HepG2 (cell line): ENCODE data around the gene PARP15. TPM values are rescaled to one million over a fixed set of nuclear protein-coding genes. Genes with fewer than 3 reads are reported as not detected.
A peak's percentile ranks its signal among the peaks of the same experiment; 100 is the strongest.

Source experiments
- ATAC-seq: fragments of 200-7000 bp; cut with Tn5 transposase; 3 replicates; pipeline ENCODE4 v1.9.1; 2020; ENCODE audit warnings: mild to moderate bottlenecking, moderate library complexity
- BruUV-seq: library from RNA; stranded (reverse); fragments of 400-500 nt; replicated peaks from 2 replicates; lab custom pipeline; 2021; lab: Mats Ljungman, UMichigan
- CTCF ChIA-PET: fragments of 300-600 bp; formaldehyde crosslinking; extraction: SDS; loops from one replicate; lab custom pipeline; 2021; ENCODE audit warnings: low total read pairs, inconsistent platforms, low intra/inter-chr PET ratio; lab: Yijun Ruan, JAX
- POLR2A ChIA-PET: fragments of 350-600 bp; sonication (Branson Sonifier 250); formaldehyde crosslinking; loops from one replicate; lab custom pipeline; 2020; ENCODE audit warnings: antibody characterized with exemption, inconsistent platforms; lab: Yijun Ruan, JAX
- DNase-seq: peaks from one replicate; pipeline ENCODE4 v3.0.0-alpha.2; 2015; ENCODE audit warnings: low spot score
- FAIRE-seq: peaks from 3 replicates; lab custom pipeline; 2011; peaks lifted over from hg19 to GRCh38; lab: Jason Lieb, UNC
- H2AFZ ChIP-seq: one replicate; pipeline ENCODE4 v1.6.1; 2011; ENCODE audit warnings: low read length, inconsistent platforms
- H3K27ac ChIP-seq: fragments of 300-600 bp; 3 replicates; pipeline ENCODE4 v1.8.0; 2011; ENCODE audit warnings: mixed run types, mild to moderate bottlenecking, mixed read lengths, low read length, inconsistent platforms; ENCODE audit not compliant: insufficient read depth; ENCODE audit errors: extremely low read length
- H3K27me3 ChIP-seq, 2 experiments: fragments of 200-600 bp in 1 of 2; 2 replicates in 1 of 2; 3 replicates in 1 of 2; pipeline versions ENCODE4 v1.6.0 to v1.8.0; 2011; ENCODE audit warnings: low read length in 2 of 2, mild to moderate bottlenecking in 2 of 2, moderate library complexity in 2 of 2, inconsistent platforms in 1 of 2; ENCODE audit not compliant: insufficient read depth in 2 of 2, control insufficient read depth in 1 of 2
- H3K36me3 ChIP-seq, 2 experiments: fragments of 200-600 bp in 1 of 2; replicated peaks in 1 of 2; 2 replicates in 1 of 2; 3 replicates in 1 of 2; pipeline versions ENCODE4 v1.5.1 to v1.8.0; 2011; ENCODE audit warnings: low read length in 2 of 2, inconsistent platforms in 1 of 2; ENCODE audit not compliant: insufficient read depth in 2 of 2, control insufficient read depth in 1 of 2
- H3K4me1 ChIP-seq: 2 replicates; pipeline ENCODE4 v1.5.1; 2012; ENCODE audit warnings: low read length, inconsistent platforms; ENCODE audit not compliant: insufficient read depth
- H3K4me2 ChIP-seq: 2 replicates; pipeline ENCODE4 v1.6.0; 2011; ENCODE audit warnings: low read depth, low read length, inconsistent platforms
- H3K4me3 ChIP-seq, 3 experiments: fragments of 200-600 bp in 1 of 3; sonication (generic), shearing (Covaris generic) in 1 of 3; replicated peaks in 1 of 3; 2 replicates each; pipeline ENCODE4 v1.5.1; 2011 to 2016; ENCODE audit warnings: low read length in 3 of 3, inconsistent platforms in 2 of 3, low read depth in 2 of 3, mild to moderate bottlenecking in 2 of 3, control low read depth in 1 of 3, mixed read lengths in 1 of 3; ENCODE audit not compliant: insufficient read depth in 1 of 3
- H3K79me2 ChIP-seq: one replicate; pipeline ENCODE4 v1.6.1; 2011; ENCODE audit warnings: low read length, inconsistent platforms; ENCODE audit not compliant: insufficient read depth
- H3K9ac ChIP-seq: 2 replicates; pipeline ENCODE4 v1.6.0; 2011; ENCODE audit warnings: mild to moderate bottlenecking, low read depth, low read length, inconsistent platforms; ENCODE audit not compliant: insufficient read depth
- H3K9me3 ChIP-seq: 2 replicates; pipeline ENCODE4 v1.5.1; 2012; ENCODE audit warnings: mild to moderate bottlenecking, low read length
- H4K20me1 ChIP-seq: 2 replicates; pipeline ENCODE4 v1.6.0; 2011; ENCODE audit warnings: inconsistent platforms, mild to moderate bottlenecking, low read length, moderate library complexity; ENCODE audit not compliant: insufficient read depth
- FOXP4 ChIP-seq: sonication (generic); formaldehyde crosslinking; IDR thresholded peaks from 2 replicates; pipeline ENCODE4 v1.4.0; 2020; ENCODE audit warnings: missing genetic modification reagents
- MAFK ChIP-seq, 2 experiments: IDR thresholded peaks in 1 of 2; conservative IDR thresholded peaks in 1 of 2; 2 replicates each; pipeline ENCODE4 v1.6.1; 2011; ENCODE audit warnings: improper control_type of control experiment in 2 of 2, low read length in 2 of 2
- SP4 ChIP-seq: sonication (generic); formaldehyde crosslinking; IDR thresholded peaks from 2 replicates; pipeline ENCODE4 v1.8.1; 2023; ENCODE audit warnings: mild to moderate bottlenecking, missing genetic modification reagents
- ZBTB49 ChIP-seq: sonication (generic); formaldehyde crosslinking; IDR thresholded peaks from 2 replicates; pipeline ENCODE4 v1.4.0; 2020; ENCODE audit warnings: missing genetic modification reagents, borderline replicate concordance
- ZNF24 ChIP-seq: fragments of 450-650 bp; IDR thresholded peaks from 2 replicates; pipeline ENCODE4 v1.6.1; 2017; ENCODE audit warnings: antibody characterized with exemption, mild to moderate bottlenecking
- ZNF557 ChIP-seq: sonication (generic); formaldehyde crosslinking; IDR thresholded peaks from 2 replicates; pipeline ENCODE4 v1.4.0; 2020; ENCODE audit warnings: missing genetic modification reagents
- WGBS: methylation state at CpG from one replicate; pipeline ENCODE4 v1.1.6; 2017; ENCODE audit warnings: low lambda C conversion rate; 5-methylcytosine and 5-hydroxymethylcytosine counted together
- in situ Hi-C: cut with HindIII; loops from 2 replicates; pipeline ENCODE4 v1.10.0; 2017; ENCODE audit warnings: low pct_unique_long_range_greater_than_20kb; ENCODE audit not compliant: extremely low pct_ligation_motif_present
- intact Hi-C: fragments of 100-400 bp; cut with micrococcal nuclease; formaldehyde crosslinking; loops from one replicate; pipeline ENCODE4 v1.10.0; 2022; ENCODE audit not compliant: unreplicated experiment
- polyA plus RNA-seq, 8 experiments: library from polyadenylated mRNA; depleted of rRNA in 3 of 8; stranded (reverse) in 7 of 8; unstranded in 1 of 8; fragments of >200 nt; fragmentation: Illumina TruSeq in 4 of 8; extraction: Trizol in 4 of 8; gene quantifications; 2 replicates each; pipeline versions ENCODE4 v1.2.1 to v1.2.3, GENCODE V29; 2011 to 2016; ENCODE audit warnings: low read depth in 4 of 8, missing spikeins in 1 of 8, mixed read lengths in 1 of 8; ENCODE audit not compliant: insufficient read depth in 1 of 8
- total RNA-seq, 5 experiments: library from RNA; depleted of rRNA; stranded (reverse); fragments of >200 nt; fragmentation: Illumina TruSeq; extraction: Trizol; gene quantifications; 2 replicates each; pipeline ENCODE4 v1.2.3, GENCODE V29; 2016; ENCODE audit warnings: low read depth in 1 of 5

Gene PARP15
- total and polyA plus RNA-seq, 2 of the 13 experiments (the other 11 are each of a cell fraction or from before 2014, with no cell fraction given): 0.02 TPM; not detected in 1

GRCh38 chr3:122555275-122556071 lies 22.0 kb upstream of the PARP15 start:
- no peaks in the 10 kb centered on the region for H4K20me1 ChIP-seq
- intact Hi-C loops: no loop called here
- H3K9me3 ChIP-seq: no peaks in the 10 kb centered on the region
- no peak overlapping the region for H3K9ac ChIP-seq
- no peaks in the 10 kb centered on the region for H3K79me2 ChIP-seq
- FAIRE-seq: no peak
- no peak for DNase-seq
- no peak overlapping the region for H3K27ac ChIP-seq
- TF ChIP-seq MAFK (conservative IDR thresholded peaks at IDR 0.05 in 1 of 2, IDR thresholded peaks at IDR 0.05 in 1 of 2; ENCODE audit: low read length in 2 of 2): peak in 1 of 2 experiments; percentile 35; a peak in 2 of 4 replicates
- no peak for TF ChIP-seq FOXP4
- TF ChIP-seq, all 625 proteins: peak for 1
- H3K27me3 ChIP-seq: no peaks in the 10 kb centered on the region
- no peak for ATAC-seq
- in situ Hi-C loops: loop anchor here (5.0 kb wide), 1 partner anchor 122 kb away; no protein-coding TSS in a partner anchor
- POLR2A ChIA-PET: no interaction called here
- H2AFZ ChIP-seq: no peak overlapping the region
- CTCF ChIA-PET: no interaction called here
- H3K4me1 ChIP-seq: peaks cover 11% of the 10 kb centered on the region
- BruUV-seq: no TSS peak
- 92% methylated on average over 6 of the region's 6 CpGs for WGBS
- no peak overlapping the region for H3K4me3 ChIP-seq
- H3K36me3 ChIP-seq: no peaks in the 10 kb centered on the region
- no peak overlapping the region for H3K4me2 ChIP-seq

- 98% methylated on average over 4 of the region's 5 CpGs for WGBS
Measured at GRCh38 chr3:122557356-122557755, 20.1 kb upstream of the PARP15 start.

More at GRCh38 chr3:122557356-122557755, 20.1 kb upstream of the PARP15 start:
- no peak for DNase-seq
- H3K27me3 ChIP-seq: no peaks in the 10 kb centered on the region
- H3K79me2 ChIP-seq: no peaks in the 10 kb centered on the region
- no peak for FAIRE-seq
- H3K4me1 ChIP-seq: peaks cover 11% of the 10 kb centered on the region
- ATAC-seq: no peak
- CTCF ChIA-PET: no interaction called here
- H3K9ac ChIP-seq: no peak overlapping the region
- no peaks in the 10 kb centered on the region for H4K20me1 ChIP-seq
- no peaks in the 10 kb centered on the region for H3K36me3 ChIP-seq
- no peak overlapping the region for H2AFZ ChIP-seq
- POLR2A ChIA-PET: no interaction called here
- BruUV-seq: no TSS peak
- H3K9me3 ChIP-seq: no peaks in the 10 kb centered on the region
- no peak overlapping the region for H3K4me2 ChIP-seq
- TF ChIP-seq ZBTB49 (CRISPR knock-in tag): no peak
- TF ChIP-seq SP4: no peak
- no peak for TF ChIP-seq ZNF557
- no peak for TF ChIP-seq ZNF24
- no peak overlapping the region for H3K27ac ChIP-seq
- H3K4me3 ChIP-seq: no peak overlapping the region
- intact Hi-C loops (no loop called here), in situ Hi-C loops (loop anchor here (5.0 kb wide), 1 partner anchor 120 kb away; no protein-coding TSS in a partner anchor)
